H9 (cell line): ENCODE results near the gene PPCDC. TPM values are rescaled to one million over a fixed set of nuclear protein-coding genes. Genes with fewer than 3 reads are reported as not detected.

Experiments used
- DNase-seq: peaks from one replicate; pipeline ENCODE4 v3.0.0-alpha.2; 2017
- H2AFZ ChIP-seq: one replicate; pipeline ENCODE4 v1.6.1; 2013; ENCODE audit warnings: mild to moderate bottlenecking, low read length, control low read depth, moderate library complexity
- H2AK5ac ChIP-seq: 2 replicates; pipeline ENCODE4 v1.6.1; 2013; ENCODE audit warnings: low read length, control low read depth, mixed read lengths; ENCODE audit not compliant: insufficient read length
- H2BK120ac ChIP-seq: one replicate; pipeline ENCODE4 v1.6.1; 2013; ENCODE audit warnings: low read depth, mild to moderate bottlenecking, low read length, control low read depth, inconsistent platforms; ENCODE audit not compliant: poor library complexity, severe bottlenecking
- H2BK12ac ChIP-seq: 2 replicates; pipeline ENCODE4 v1.6.1; 2013; ENCODE audit warnings: low read length, control low read depth, mixed read lengths, low read depth; ENCODE audit not compliant: insufficient read length
- H2BK15ac ChIP-seq: 2 replicates; pipeline ENCODE4 v1.6.1; 2013; ENCODE audit warnings: low read depth, low read length, control low read depth
- H2BK20ac ChIP-seq: one replicate; pipeline ENCODE4 v1.6.1; 2013; ENCODE audit warnings: low read depth, mild to moderate bottlenecking, low read length, control low read depth, inconsistent platforms; ENCODE audit not compliant: poor library complexity, severe bottlenecking
- H2BK5ac ChIP-seq: 2 replicates; pipeline ENCODE4 v1.6.1; 2013; ENCODE audit warnings: low read length, control low read depth, mixed read lengths; ENCODE audit not compliant: insufficient read length
- H3K14ac ChIP-seq: 2 replicates; pipeline ENCODE4 v1.6.1; 2013; ENCODE audit warnings: low read length, control low read depth; ENCODE audit not compliant: insufficient read depth
- H3K18ac ChIP-seq: 2 replicates; pipeline ENCODE4 v1.6.1; 2013; ENCODE audit warnings: low read depth, mild to moderate bottlenecking, mixed read lengths, low read length, control low read depth; ENCODE audit not compliant: insufficient read length
- H3K23ac ChIP-seq: 2 replicates; pipeline ENCODE4 v1.6.1; 2013; ENCODE audit warnings: low read length, control low read depth, mixed read lengths, low read depth; ENCODE audit not compliant: insufficient read length
- H3K23me2 ChIP-seq: 2 replicates; pipeline ENCODE4 v1.6.1; 2013; ENCODE audit warnings: low read depth, mild to moderate bottlenecking, mixed read lengths, low read length, control low read depth; ENCODE audit not compliant: insufficient read length, poor library complexity, severe bottlenecking
- H3K27ac ChIP-seq: 2 replicates; pipeline ENCODE4 v1.5.1; 2013; ENCODE audit warnings: low read length, control low read depth, mixed read lengths, low read depth; ENCODE audit not compliant: insufficient read length
- H3K27me3 ChIP-seq: 2 replicates; pipeline ENCODE4 v1.6.1; 2013; ENCODE audit warnings: low read length, control low read depth, inconsistent platforms; ENCODE audit not compliant: insufficient read depth
- H3K4ac ChIP-seq: 2 replicates; pipeline ENCODE4 v1.6.1; 2013; ENCODE audit warnings: low read depth, mild to moderate bottlenecking, control low read depth, inconsistent platforms, low read length, moderate library complexity
- H3K4me1 ChIP-seq: 2 replicates; pipeline ENCODE4 v1.6.1; 2013; ENCODE audit warnings: low read length, control low read depth, inconsistent platforms; ENCODE audit not compliant: insufficient read depth
- H3K4me2 ChIP-seq: 2 replicates; pipeline ENCODE4 v1.6.1; 2013; ENCODE audit warnings: low read length, control low read depth, mixed read lengths; ENCODE audit not compliant: insufficient read length, insufficient read depth
- H3K56ac ChIP-seq: 2 replicates; pipeline ENCODE4 v1.6.1; 2013; ENCODE audit warnings: low read depth, mild to moderate bottlenecking, mixed read lengths, low read length, control low read depth; ENCODE audit not compliant: insufficient read length
- H3K79me1 ChIP-seq: 2 replicates; pipeline ENCODE4 v1.6.1; 2013; ENCODE audit warnings: low read depth, mild to moderate bottlenecking, moderate library complexity, low read length, control low read depth, inconsistent platforms; ENCODE audit not compliant: insufficient read depth, poor library complexity, severe bottlenecking
- H3K79me2 ChIP-seq: 2 replicates; pipeline ENCODE4 v1.6.1; 2013; ENCODE audit warnings: low read length, control low read depth, inconsistent platforms; ENCODE audit not compliant: insufficient read depth
- H3K9ac ChIP-seq: 2 replicates; pipeline ENCODE4 v1.6.1; 2013; ENCODE audit warnings: low read length, control low read depth, mixed read lengths; ENCODE audit not compliant: insufficient read length; ENCODE audit errors: extremely low read depth
- H3K9me3 ChIP-seq: one replicate; pipeline ENCODE4 v1.6.1; 2013; ENCODE audit warnings: low read depth, low read length, inconsistent platforms; ENCODE audit not compliant: control insufficient read depth
- H3T11ph ChIP-seq: one replicate; pipeline ENCODE4 v1.6.1; 2013; ENCODE audit warnings: mild to moderate bottlenecking, low read length, control low read depth, inconsistent platforms
- H4K20me1 ChIP-seq: one replicate; pipeline ENCODE4 v1.6.1; 2013; ENCODE audit not compliant: control insufficient read depth, insufficient read length, insufficient read depth
- H4K5ac ChIP-seq: 2 replicates; pipeline ENCODE4 v1.6.1; 2013; ENCODE audit warnings: low read depth, mild to moderate bottlenecking, mixed read lengths, low read length, control low read depth; ENCODE audit not compliant: insufficient read length
- H4K8ac ChIP-seq: replicated peaks from 2 replicates; pipeline ENCODE4 v1.6.1; 2013; ENCODE audit warnings: low read length, control low read depth, mixed read lengths, low read depth; ENCODE audit not compliant: insufficient read length
- H4K91ac ChIP-seq: 2 replicates; pipeline ENCODE4 v1.6.1; 2013; ENCODE audit warnings: low read depth, mild to moderate bottlenecking, moderate library complexity, mixed read lengths, low read length, control low read depth; ENCODE audit not compliant: insufficient read length
- H3K27ac Mint-ChIP-seq, 3 experiments: 2 replicates in 2 of 3; 3 replicates in 1 of 3; pipeline ENCODE4 v1.8.0; 2020 to 2021; ENCODE audit warnings: mixed read lengths in 3 of 3, mild to moderate bottlenecking in 1 of 3, moderate library complexity in 1 of 3
- H3K27me3 Mint-ChIP-seq: 2 replicates; pipeline ENCODE4 v1.8.0; 2021; ENCODE audit warnings: low read depth, mild to moderate bottlenecking, moderate library complexity, mixed read lengths
- H3K36me3 Mint-ChIP-seq, 3 experiments: 2 replicates in 2 of 3; 3 replicates in 1 of 3; pipeline ENCODE4 v1.8.0; 2020 to 2021; ENCODE audit warnings: low read depth in 3 of 3, mixed read lengths in 3 of 3; ENCODE audit not compliant: insufficient read depth in 1 of 3
- H3K4me1 Mint-ChIP-seq, 2 experiments: 2 replicates each; pipeline ENCODE4 v1.8.0; 2020; ENCODE audit warnings: mixed read lengths in 2 of 2
- H3K4me3 Mint-ChIP-seq, 2 experiments: 2 replicates in 1 of 2; 3 replicates in 1 of 2; pipeline ENCODE4 v1.8.0; 2020 to 2021; ENCODE audit warnings: mild to moderate bottlenecking in 2 of 2, mixed read lengths in 2 of 2, moderate library complexity in 1 of 2
- H3K9me3 Mint-ChIP-seq, 2 experiments: 2 replicates in 1 of 2; 3 replicates in 1 of 2; pipeline ENCODE4 v1.8.0; 2020; ENCODE audit warnings: mild to moderate bottlenecking in 2 of 2, mixed read lengths in 2 of 2, moderate library complexity in 1 of 2
- CTCF ChIP-seq: fragments of 200-600 bp; sonication (generic); conservative IDR thresholded peaks from 3 replicates; pipeline ENCODE4 v1.8.0; 2021; ENCODE audit warnings: antibody characterized with exemption, mild to moderate bottlenecking
- WGBS: extraction: QIAGEN DNeasy Blood & Tissue Kit; methylation state at CpG from one replicate; pipeline ENCODE4 v1.1.7; 2013; ENCODE audit warnings: missing lambda C conversion rate, low lambda C conversion rate, mixed read lengths; ENCODE audit not compliant: insufficient read length; ENCODE audit errors: extremely low coverage; 5-methylcytosine and 5-hydroxymethylcytosine counted together
- total RNA-seq: library from RNA; stranded (reverse); gene quantifications from 2 replicates; pipeline ENCODE4 v1.2.1, GENCODE V29; 2021

The PPCDC gene
- total RNA-seq, 1 experiment from 2014 or later = 17.6 TPM

- no peak overlapping the region for H3K27ac Mint-ChIP-seq
- peaks cover 20 to 23% of the 10 kb centered on the region in 2 experiments for H3K4me1 Mint-ChIP-seq
- Histone ChIP-seq H4K5ac (no peak overlapping the region), H3K23me2 (no peaks in the 10 kb centered on the region), H3K9me3 (no peaks in the 10 kb centered on the region), H2BK5ac (no peak overlapping the region), H3K4me1 (no peaks in the 10 kb centered on the region; the same call in 1 of the 2 replicates), H3K27me3 (no peaks in the 10 kb centered on the region), H3K23ac (no peak overlapping the region), H3K79me1 (no peaks in the 10 kb centered on the region), H2AFZ (no peak overlapping the region), H2BK15ac (no peak overlapping the region), H4K20me1 (no peaks in the 10 kb centered on the region), H2BK120ac (no peak overlapping the region), H3K79me2 (no peaks in the 10 kb centered on the region), H3K4me2 (no peak overlapping the region), H2AK5ac (no peak overlapping the region), H2BK12ac (no peak overlapping the region), H4K91ac (no peak overlapping the region), H3K4ac (no peak overlapping the region), H3K14ac (no peak overlapping the region), H3K27ac (no peak overlapping the region), H2BK20ac (no peak overlapping the region), H3K56ac (no peak overlapping the region), H3K18ac (no peak overlapping the region), H3K9ac (no peak overlapping the region), H3T11ph (no peak overlapping the region), H4K8ac (no peak overlapping the region)
- TF ChIP-seq CTCF = no peak
- peaks cover 12% of the 10 kb centered on the region for H3K27me3 Mint-ChIP-seq
- H3K9me3 Mint-ChIP-seq = peaks cover 11 to 20% of the 10 kb centered on the region in 2 experiments
- no peak for DNase-seq
- WGBS = no CpG with 5 or more reads among the region's 2 CpGs
- peaks cover 6 to 19% (median 9%) of the 10 kb centered on the region in 3 experiments for H3K36me3 Mint-ChIP-seq
- H3K4me3 Mint-ChIP-seq = no peak overlapping the region
Measured at GRCh38 chr15:75064846-75065245, 41.5 kb downstream of the PPCDC start.
